HT-29 (cell line): ENCODE results near the gene MSMP. TPM values are rescaled to one million over a fixed set of nuclear protein-coding genes. Genes with fewer than 3 reads are reported as not detected.
A peak's percentile ranks its signal among the peaks of the same experiment; 100 is the strongest.

Experiments
- DNase-seq: peaks from one replicate; pipeline ENCODE4 v3.0.0-alpha.2; 2015; ENCODE audit warnings: low spot score
- total RNA-seq: library from RNA; depleted of rRNA; stranded (reverse); fragments of >200 nt; shearing (Covaris generic); gene quantifications from 2 replicates; pipeline ENCODE4 v1.2.3, GENCODE V29; 2014

MSMP gene
- total RNA-seq, 1 experiment from 2014 or later = 0.28 TPM

DNA sequence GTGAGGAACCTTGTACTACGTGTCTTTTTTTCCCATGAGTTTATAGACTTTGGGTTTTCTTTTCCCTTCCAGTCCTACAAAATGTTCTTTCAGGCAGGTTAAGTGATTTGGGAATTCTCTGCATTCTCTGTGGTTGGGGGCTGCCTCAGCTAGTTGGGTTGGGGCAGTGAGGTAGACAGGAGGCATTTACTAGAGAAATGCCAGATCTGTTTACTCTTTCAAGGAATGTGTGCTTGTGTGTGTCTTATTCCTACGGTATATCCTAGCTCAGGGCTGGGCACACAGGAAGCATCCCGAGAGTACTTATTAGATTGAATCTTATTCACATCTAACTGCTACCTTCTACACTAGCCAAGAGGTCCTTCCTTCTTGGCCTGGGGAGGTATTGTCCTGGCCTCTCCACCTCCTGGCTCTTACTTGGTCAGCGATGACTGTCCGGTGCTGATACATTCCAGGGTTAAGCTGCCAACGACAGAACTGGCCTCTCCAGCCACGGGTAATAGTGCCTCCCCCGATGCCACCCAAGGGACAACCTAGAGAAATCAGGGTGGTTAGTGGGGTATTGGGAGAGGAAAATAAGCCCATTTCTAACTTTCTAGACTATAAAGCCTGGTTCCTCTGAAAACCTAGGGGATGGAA is 10.1 kb downstream of the MSMP start:
- DNase-seq = no peak

DNA sequence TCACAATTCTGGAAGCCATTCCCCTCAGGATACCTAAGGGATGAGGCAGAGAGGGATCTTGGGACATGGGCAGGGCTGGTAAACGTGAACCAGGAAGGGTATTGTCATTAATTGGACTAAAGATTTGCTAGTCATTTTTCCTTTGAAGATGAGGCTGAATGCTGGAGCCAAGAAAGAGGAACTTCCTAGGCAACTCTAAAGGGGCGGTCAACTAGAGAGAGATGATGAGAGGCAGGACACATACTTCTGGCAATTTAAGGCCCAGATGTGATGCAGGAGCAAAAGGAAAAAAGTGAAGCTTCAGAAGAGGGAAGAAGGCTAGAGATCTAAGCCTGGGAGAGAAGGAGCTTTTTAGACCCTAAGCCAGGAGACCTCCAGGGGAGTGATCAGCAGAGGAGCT is 10.6 kb downstream of the MSMP start:
- DNase-seq = no peak

DNA sequence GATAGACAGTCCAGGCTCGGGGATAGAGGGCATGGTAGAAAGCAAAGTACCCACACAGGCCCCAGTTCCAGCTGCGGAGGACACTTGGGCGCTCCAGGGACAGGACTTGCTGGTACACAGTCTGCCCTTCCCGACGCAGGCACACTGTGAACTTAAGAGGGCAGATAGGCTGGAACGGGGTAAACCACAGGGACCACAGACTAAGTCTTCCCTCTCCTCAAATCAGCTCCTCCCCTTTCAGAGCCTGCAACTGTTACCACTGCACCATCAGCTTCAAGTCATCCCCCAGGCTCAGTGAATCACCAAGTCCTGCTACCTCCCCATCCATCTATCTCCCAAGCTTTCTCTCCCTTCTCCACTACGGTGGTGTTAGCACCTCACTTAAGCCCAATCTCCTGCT is 12.3 kb downstream of the MSMP start:
- DNase-seq = no peak

DNA sequence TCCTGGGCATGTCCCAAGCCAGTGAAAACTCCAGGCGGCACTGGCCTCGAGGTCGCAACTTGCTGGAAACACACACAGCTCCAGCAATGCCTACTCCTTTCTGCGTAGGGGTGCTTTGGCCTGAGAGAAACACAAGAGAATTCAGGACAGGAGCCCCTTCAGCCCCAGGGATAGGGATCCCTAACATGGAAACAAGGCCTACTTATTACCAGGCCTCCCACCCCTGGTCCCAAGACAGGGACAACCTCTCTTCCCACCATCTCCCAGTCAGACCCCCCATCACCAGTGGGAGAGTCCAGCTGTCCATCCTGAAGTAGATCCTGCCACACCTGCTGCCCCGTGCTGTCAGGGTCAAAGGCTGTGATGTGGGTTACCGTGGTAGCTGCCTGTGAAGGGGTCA is 13.8 kb downstream of the MSMP start:
- no peak for DNase-seq

DNA sequence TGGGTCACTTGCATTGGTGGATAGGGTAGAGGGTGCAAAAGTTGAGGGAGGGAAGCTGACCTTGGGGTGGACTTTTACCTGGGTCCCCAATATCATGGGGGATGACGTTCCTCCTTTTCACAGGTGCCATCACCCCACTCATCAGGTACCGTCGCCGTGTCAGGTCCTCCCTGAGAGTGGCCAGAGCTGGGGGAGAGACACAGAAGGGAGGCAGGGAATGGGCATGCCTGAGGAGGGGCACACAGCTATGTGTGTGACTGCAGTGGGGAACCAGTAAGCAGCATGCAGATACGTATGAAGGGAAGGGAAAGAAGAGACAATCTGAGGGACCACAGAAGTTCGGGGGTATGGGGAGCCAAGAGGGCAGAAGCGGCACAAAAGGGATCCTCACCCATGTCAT is 15.2 kb downstream of the MSMP start:
- DNase-seq = no peak

DNA sequence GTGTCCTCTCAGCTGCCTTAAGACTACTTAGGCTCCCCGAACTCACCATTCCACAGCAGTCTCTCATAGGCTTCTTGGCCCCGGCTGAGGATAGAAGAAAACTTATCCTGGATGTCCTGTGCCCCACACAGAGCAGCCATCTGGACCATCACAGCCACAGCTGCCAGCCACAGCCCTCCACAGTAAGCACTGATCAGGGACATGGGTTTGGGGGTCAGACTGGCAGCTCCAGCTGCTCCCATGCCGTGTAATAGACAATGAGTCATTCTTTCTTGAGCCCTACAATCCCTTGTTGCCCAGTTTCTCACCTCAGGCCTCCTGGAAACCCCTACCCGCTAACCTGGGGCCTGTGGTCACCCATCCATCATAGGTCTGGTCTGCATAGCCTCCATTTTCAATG is 15.9 kb downstream of the MSMP start:
- no peak for DNase-seq

DNA sequence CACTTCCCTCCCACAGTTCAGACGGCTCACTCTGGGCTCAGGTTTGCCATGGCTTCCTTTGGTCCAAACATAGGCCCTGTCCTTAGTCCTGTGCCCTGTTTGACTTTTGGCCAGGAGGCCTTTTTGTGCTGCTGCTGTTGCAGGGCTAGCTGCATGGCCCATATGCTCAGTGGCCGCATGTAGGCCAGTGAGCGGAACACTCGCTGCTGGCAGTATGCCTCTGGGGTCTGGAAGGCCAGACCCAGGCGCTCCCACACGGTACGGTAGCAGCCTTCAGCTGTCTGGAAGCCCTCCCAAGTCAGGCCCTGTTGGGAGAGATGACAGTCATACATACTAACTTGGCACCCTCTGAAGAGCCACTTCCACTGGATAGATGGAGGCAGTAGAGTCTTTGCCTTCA is 16.9 kb downstream of the MSMP start:
- DNase-seq = no peak

DNA sequence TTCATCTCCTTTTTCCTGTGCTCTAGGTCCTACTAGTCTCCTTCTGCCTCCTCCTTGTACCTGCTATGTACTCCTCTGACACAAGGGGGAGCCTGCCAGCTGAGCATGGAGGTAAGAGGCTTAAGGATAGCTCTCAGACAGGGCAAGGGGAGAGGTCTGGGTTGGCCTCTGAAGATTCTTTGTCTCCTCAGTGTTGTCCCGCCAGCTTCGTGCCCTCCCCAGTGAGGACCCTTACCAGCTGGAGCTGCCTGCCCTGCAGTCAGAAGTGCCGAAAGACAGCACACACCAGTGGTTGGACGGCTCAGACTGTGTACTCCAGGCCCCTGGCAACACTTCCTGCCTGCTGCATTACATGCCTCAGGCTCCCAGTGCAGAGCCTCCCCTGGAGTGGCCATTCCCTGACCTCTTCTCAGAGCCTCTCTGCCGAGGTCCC is 17.9 kb downstream of the MSMP start:
- peak; percentile 81 for DNase-seq

DNA sequence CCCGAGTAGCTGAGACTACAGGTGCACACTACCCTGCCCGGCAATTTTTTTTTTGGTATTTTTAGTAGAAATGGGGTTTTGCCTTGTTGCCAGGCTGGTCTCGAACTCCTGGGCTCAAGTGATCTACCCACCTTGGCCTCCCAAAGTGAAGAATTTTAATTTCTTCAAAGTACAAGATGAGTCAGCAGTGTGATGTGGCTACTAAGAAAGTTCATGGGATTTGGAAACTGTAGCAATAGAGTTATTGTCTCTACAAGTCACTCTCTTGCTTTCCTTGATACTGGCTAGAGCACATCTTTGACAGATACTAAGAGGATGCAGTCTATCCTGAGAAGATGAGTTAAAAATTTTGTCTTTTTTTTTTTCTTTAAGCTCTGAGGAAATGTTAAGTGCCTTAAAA is 20.0 kb downstream of the MSMP start:
- DNase-seq = no peak

DNA sequence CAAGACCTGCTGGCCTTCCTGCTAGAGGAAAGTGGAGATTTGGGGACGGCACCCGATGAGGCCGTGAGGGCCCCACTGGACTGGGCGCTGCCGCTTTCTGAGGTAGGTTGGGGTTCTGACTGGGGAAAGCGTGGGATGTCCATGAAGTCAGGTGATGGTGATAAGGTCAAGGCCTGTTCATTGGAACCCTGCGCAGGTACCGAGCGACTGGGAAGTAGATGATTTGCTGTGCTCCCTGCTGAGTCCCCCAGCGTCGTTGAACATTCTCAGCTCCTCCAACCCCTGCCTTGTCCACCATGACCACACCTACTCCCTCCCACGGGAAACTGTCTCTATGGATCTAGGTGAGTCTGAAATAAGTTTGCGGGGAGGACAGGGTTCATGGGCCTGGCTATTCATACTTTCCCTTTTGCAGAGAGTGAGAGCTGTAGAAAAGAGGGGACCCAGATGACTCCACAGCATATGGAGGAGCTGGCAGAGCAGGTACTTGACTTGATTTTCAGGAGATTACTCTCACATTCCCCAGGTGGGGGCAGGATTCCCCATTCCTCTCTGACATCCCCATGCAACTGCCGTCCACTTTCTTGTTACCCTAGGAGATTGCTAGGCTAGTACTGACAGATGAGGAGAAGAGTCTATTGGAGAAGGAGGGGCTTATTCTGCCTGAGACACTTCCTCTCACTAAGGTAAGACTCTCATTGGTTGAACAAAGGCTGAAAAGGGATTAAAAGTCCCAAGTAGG is 21.1 kb downstream of the MSMP start:
- peak; percentile 78 for DNase-seq

DNA sequence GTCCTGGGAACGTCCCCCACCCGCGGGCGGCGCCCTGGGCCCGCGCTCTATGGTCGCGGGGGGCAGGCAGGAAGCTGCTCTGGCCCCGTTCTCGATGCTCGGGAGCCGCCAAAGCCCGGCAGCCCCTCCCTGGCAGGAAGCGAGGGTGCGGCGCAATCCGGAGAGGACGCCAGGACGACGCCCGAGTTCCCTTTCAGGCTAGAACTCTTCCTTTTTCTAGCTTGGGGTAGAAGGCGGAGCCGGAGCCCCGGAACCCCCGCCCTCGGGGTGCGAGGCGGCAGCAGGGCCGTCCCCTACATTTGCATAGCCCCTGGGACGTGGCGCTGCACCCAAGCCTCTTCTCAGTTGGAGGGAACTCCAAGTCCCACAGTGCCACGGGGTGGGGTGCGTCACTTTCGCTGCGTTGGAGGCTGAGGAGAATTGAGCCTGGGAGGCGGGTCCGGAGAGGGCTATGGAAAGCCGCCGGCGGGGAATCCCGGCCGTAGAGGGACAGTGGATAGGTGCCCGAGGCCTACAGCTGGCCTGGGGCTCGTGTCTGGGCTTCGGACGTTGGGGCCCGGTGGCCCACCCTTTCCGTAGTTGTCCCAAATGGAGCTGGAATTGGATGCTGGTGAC is 21.8 kb downstream of the MSMP start, which contains the start of the genes CREB3 and TLN1:
TSS of gene CREB3 (plus strand) at position 482 of the 615 bp plus-strand sequence. CDS start at position 589, 107 bp downstream.
TSS of gene TLN1 (minus strand) at position 11 of the 615 bp plus-strand sequence. CDS start 6,501 bp downstream, outside the sequence.
- DNase-seq = peak; percentile 98

DNA sequence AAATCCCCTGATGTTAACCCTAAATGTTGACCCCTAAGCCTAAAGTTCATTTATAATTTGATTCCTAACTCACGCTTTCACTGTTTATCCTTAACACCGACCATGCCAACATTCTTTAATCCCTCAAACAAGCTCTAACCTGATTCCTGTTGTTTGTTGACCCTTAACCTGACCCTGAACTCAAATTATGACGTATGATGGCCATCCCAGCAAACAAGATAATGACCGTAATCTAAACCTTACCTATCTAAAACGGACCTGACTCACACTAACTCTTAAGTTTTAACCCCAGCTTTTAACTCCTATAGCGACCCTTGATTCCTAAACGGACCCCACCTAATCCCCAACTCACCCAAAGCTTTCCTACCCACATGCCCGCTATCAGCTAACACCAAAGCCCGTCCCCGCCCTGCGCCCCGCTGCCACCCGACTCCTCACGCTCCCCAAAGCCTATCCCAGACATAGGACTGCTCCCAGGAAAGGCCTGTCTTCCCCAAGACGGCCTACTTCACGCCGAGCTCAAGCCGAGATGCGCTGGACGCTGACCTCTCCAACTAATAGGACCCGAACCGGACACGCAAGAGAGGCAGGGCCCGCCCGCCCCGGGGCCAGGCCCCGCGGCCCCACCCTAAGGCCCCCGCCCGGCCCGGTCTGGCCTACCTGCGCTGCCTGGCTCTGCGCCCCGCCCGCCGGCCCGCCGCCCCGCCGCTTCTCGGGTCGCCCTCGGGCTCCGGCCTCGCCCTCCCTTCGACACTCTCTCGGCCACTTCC is 22.5 kb downstream of the MSMP start:
- DNase-seq = no peak

DNA sequence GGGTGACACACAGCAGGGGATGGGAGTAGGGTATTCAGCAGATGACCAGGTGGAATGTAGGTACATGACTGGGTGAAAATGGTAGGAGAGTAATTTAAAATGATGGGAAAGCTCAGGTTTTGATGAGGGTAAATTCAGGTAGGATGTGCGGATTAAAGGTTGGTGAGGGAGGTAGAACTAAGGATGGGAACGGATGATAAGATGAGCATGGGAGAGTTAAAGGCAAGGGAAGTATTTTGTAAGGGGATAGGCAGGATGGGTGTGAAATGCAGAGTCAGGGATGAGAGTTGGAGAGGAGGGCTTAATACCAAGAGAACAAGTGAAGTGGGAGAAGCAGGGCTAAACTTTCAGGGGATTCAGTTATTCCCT is 23.6 kb downstream of the MSMP start:
- no peak for DNase-seq

DNA sequence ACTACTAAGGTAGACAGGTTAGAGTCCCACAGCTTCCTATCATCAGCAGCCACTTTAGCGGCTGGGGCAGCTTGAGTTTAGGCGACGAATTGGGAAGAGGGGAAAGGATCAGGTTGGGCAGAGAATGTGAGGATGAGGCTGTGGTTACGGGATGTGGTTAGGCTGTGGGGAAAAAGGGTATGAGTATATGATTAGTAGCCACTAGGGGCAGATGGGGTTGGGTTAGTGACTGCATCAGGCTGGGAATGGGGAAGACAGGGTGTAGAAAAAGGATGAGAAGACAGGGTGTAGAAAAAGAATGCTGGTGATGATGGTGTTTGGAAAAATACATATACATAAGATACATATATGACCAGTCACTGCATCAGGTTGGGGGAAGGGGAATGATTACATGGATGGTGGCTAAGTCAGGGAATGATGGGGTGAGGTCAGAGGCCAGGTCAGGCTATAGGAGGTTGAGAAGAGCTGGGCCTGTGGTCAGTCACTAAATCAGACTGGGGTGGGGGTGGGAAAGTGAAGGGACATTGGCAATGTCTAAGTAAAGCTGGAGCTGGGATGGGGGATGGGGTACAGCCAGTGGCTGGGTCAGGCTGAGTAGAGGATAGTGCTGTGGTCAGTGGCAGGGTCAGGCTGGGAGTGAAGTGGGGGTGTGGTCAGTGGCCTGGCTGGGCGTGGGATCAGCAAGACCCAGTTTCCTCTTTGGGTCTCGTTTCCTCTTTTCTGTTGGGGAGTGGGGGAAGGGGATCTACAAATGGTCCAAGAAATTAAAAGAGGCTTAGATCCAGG is 24.2 kb downstream of the MSMP start:
- peak; percentile 59 for DNase-seq

DNA sequence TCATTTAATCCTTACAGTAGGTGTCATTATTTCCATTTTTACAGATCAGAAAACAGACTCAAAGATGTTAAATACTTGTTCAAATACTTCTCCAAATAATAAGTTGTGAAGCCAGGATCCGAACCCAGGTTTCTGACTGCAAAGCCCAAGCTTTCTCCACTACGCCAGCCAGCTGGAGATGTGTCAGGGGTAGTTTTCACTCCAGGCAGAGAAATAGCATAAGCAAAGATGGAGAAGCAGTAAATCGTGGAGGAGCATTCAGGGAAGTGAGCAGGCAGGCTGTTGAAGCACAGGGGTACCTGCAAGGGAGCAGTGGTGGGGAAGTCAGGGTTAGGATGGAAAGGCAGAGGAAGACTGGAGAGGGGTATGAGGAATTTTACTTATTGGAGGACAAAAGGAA is 25.0 kb downstream of the MSMP start:
- no peak for DNase-seq

DNA sequence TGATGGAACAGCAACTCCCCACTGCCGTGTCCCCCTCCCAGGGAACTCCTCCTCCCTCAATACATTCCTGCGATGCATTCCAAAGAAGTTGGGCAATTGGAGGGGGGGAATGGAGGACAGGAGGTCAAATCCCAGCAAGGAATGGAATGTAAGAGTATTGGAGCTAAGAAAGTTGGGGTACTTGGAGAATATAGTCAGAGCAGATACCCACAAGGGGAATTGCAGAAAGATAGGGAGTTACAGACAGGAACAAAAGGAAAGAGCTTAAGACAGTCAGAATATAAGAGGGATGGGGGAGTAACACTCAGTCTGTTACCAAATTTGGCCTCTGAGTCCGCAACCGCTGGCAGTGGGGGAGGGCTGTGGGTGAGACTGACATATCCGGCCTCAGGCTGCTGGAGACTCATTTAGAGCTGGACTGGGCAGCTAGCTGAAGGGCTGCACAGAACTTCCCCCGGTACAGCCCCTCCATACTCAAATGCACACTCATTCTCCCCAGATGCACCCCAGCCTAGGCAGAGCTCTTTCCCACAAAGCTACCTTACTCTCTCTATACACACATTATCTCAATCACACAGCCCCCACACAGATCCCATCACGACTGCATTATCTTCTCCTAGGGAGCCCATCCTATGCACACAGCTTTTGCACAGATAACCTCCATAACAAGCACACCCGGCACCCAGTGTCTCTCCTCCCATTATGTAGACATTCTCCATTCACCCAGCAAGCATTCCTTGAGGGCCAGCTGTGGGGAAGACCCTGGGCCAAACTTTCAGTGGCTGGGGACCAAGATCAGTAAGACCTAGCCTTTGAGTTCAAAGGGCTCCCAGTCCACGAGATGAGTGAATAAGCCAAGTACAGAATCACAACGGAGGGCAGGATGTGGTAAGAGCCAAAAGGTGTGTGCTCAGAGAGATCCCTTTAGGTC is 25.8 kb downstream of the MSMP start:
- no peak for DNase-seq

DNA sequence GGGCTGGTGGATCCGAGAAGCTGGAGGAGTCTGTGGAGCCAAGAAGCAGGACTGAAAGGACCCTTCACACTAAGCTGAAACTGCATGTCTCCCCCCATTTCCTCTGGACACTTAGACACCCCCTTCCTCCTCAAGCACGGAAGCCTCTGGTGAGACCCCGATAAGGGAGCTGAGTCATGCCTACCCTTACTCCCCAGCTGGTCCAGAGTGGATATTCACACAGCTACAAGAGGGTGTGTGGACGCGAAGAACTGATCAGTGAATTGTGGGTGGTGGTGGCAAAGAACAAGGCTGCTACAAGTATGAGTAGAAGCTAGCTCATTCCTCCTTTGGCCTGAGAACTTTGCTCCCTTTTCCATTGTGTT is 26.4 kb downstream of the MSMP start:
- no peak for DNase-seq

DNA sequence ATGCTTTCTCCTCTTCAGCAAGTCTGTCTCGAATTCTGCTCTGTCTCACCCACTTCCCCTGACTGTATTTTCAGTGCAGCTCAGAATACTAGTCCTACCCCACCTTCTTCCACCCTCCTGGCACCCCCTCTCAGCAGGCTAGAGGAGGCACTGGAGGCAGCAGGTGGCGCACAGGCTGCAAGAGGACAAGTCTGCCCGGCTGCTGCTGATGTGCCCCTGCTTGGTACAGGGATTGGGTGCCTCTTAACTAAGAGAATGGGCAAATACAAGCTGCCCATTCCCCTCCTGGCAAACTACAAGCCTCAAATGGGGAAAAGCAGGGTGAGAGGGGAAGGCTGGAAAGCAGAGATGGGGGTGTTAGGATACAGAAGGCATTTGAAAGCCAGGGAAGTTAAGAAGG is 27.1 kb downstream of the MSMP start:
- no peak for DNase-seq

DNA sequence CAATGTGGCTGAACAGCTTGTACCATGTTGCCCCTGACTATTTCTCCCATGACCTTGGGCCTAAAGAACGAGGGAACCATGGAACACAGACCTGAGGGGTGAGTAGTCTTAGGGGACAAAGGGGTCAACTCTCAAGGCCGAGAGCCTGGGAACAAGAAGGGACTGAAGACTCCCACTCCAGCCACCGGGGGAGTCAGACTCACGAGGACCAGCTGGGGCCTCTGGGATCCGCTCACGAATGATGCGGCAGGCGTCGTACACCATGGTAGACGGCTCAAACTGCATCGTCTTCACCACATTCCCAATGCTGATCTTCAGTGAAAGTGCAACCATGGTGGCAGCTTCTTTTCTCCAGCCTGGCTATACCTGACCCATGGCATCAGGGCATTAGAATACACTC is 28.7 kb downstream of the MSMP start:
- no peak for DNase-seq

DNA sequence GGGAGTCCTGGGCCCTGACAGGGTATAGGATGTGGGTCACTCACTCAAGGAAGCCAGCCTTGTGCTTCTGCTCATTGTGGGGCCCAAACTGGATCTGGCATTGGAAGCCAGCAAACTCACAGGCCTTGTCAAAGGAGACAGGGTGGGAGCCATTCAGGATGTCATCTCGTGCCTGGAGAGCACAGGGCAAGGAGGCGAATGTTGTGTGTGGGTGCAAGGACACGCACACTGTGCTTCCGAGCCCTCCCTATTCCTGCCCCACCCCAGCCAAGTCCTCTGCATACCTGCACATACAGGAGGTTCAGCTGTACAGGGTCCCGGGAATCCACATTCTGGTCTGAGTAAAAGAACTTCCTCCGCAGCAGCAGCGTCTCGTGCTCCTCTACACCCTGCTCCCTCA is 30.2 kb downstream of the MSMP start:
- no peak for DNase-seq
